HG02610 (cell line): ENCODE data around the gene EHBP1L1.

Experiments
- ATAC-seq: cut with Tn5 transposase; IDR thresholded peaks from one replicate; pipeline ENCODE4 v1.9.1; 2021; ENCODE audit warnings: mild to moderate bottlenecking, moderate library complexity; ENCODE audit not compliant: unreplicated experiment

The EHBP1L1 gene

GRCh38 chr11:65546217-65546958 is 29.5 kb upstream of the EHBP1L1 start:
- ATAC-seq: peak; percentile 70

- ATAC-seq: no peak
Measured at GRCh38 chr11:65547446-65548125, 28.3 kb upstream of the EHBP1L1 start.

- ATAC-seq: no peak
Measured at GRCh38 chr11:65548395-65548794, 27.5 kb upstream of the EHBP1L1 start.

- no peak for ATAC-seq
Measured at GRCh38 chr11:65549096-65549495, 26.8 kb upstream of the EHBP1L1 start.

GRCh38 chr11:65551572-65552387 is 24.1 kb upstream of the EHBP1L1 start:
- ATAC-seq: no peak

GRCh38 chr11:65552388-65552951 is 23.4 kb upstream of the EHBP1L1 start:
- ATAC-seq: no peak

- no peak for ATAC-seq
Measured at GRCh38 chr11:65553301-65554001, 22.4 kb upstream of the EHBP1L1 start.

- no peak for ATAC-seq
Measured at GRCh38 chr11:65554057-65554818, 21.6 kb upstream of the EHBP1L1 start.

- ATAC-seq: no peak
Measured at GRCh38 chr11:65554842-65555430, 20.9 kb upstream of the EHBP1L1 start.

- ATAC-seq: no peak
Measured at GRCh38 chr11:65555693-65556231, 20.1 kb upstream of the EHBP1L1 start.

- no peak for ATAC-seq
Measured at GRCh38 chr11:65556470-65557279, 19.2 kb upstream of the EHBP1L1 start.

GRCh38 chr11:65557280-65558001 is 18.4 kb upstream of the EHBP1L1 start:
- ATAC-seq: no peak

- ATAC-seq: no peak
Measured at GRCh38 chr11:65558002-65558929, 17.6 kb upstream of the EHBP1L1 start, which contains the start of gene LTBP3. Gene LTBP3 (minus strand): TSS chr11:65558359. CDS start chr11:65557959, 400 bp downstream.

- no peak for ATAC-seq
Measured at GRCh38 chr11:65558930-65559509, 16.8 kb upstream of the EHBP1L1 start.

- ATAC-seq: no peak
Measured at GRCh38 chr11:65559535-65559934, 16.3 kb upstream of the EHBP1L1 start.

- ATAC-seq: no peak
Measured at GRCh38 chr11:65559951-65560537, 15.8 kb upstream of the EHBP1L1 start.
